HL-60 (cell line): ENCODE results near the gene GPR179.
"Not testable (repeated sequence)": the region's sequence is repeated elsewhere in the genome, so short reads cannot be mapped to it uniquely, and the experiment has no call there.

Experiments used
- DNase-seq, 2 experiments: peaks; one replicate each; pipeline ENCODE4 v3.0.0-alpha.2; 2010 to 2020; ENCODE audit warnings: low read depth in 1 of 2, low spot score in 1 of 2
- H3K27ac ChIP-seq: fragments of 250-450 bp; sonication (Bioruptor Pico); replicated peaks from 2 replicates; pipeline ENCODE4 v1.5.1; 2020; ENCODE audit warnings: mild to moderate bottlenecking, moderate library complexity
- H3K27me3 ChIP-seq: fragments of 250-450 bp; sonication (Bioruptor Pico); 2 replicates; pipeline ENCODE4 v1.5.1; 2021; ENCODE audit warnings: mild to moderate bottlenecking, moderate library complexity; ENCODE audit not compliant: insufficient read depth, poor library complexity, severe bottlenecking
- H3K4me3 ChIP-seq: replicated peaks from 2 replicates; pipeline ENCODE4 v1.5.1; 2011; ENCODE audit warnings: mild to moderate bottlenecking, control low read depth, low read length; ENCODE audit not compliant: insufficient read depth
- GABPA ChIP-seq: IDR thresholded peaks from 2 replicates; pipeline ENCODE4 v1.6.1; 2012; ENCODE audit warnings: low read depth
- POLR2AphosphoS5 ChIP-seq: IDR thresholded peaks from 2 replicates; pipeline ENCODE4 v1.6.1; 2012; ENCODE audit warnings: low read depth
- SPI1 ChIP-seq: IDR thresholded peaks from 2 replicates; pipeline ENCODE4 v1.6.1; 2012; ENCODE audit warnings: low read depth, mild to moderate bottlenecking, borderline replicate concordance
- TF ChIP-seq, protein P1 (sequence below): IDR thresholded peaks from 2 replicates; pipeline ENCODE4 v1.6.1; 2012; ENCODE audit warnings: low read depth; ENCODE audit not compliant: insufficient replicate concordance
- TF ChIP-seq, protein P2 (sequence below): IDR thresholded peaks from one replicate; pipeline ENCODE4 v1.5.1; 2011; ENCODE audit warnings: low read length, control low read depth, inconsistent platforms; ENCODE audit not compliant: insufficient read depth

GPR179 gene

DNA sequence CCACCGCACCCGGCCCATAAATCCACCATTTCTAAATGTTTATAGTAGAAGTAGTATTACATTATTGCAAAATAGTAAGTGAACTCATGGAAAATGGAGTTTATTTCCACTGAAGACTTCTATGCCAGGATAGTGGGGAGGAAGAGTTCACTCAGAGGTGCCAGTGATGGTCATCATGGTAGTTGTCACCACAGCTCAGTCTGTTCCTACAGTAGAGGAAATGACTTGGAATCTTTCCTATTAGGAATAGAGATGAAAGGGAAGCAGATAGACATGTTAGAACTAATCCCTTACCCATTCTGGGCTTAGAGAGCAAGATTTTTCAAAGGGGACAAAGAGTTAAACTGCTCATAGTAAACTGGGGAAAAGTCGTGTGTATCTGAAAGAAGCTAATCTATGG, 26.7 kb downstream of the GPR179 start:
- H3K27ac ChIP-seq = no peak overlapping the region
- no peak for DNase-seq
- H3K4me3 ChIP-seq = no peak overlapping the region
- no peak for TF ChIP-seq GABPA
- TF ChIP-seq, protein P1, sequence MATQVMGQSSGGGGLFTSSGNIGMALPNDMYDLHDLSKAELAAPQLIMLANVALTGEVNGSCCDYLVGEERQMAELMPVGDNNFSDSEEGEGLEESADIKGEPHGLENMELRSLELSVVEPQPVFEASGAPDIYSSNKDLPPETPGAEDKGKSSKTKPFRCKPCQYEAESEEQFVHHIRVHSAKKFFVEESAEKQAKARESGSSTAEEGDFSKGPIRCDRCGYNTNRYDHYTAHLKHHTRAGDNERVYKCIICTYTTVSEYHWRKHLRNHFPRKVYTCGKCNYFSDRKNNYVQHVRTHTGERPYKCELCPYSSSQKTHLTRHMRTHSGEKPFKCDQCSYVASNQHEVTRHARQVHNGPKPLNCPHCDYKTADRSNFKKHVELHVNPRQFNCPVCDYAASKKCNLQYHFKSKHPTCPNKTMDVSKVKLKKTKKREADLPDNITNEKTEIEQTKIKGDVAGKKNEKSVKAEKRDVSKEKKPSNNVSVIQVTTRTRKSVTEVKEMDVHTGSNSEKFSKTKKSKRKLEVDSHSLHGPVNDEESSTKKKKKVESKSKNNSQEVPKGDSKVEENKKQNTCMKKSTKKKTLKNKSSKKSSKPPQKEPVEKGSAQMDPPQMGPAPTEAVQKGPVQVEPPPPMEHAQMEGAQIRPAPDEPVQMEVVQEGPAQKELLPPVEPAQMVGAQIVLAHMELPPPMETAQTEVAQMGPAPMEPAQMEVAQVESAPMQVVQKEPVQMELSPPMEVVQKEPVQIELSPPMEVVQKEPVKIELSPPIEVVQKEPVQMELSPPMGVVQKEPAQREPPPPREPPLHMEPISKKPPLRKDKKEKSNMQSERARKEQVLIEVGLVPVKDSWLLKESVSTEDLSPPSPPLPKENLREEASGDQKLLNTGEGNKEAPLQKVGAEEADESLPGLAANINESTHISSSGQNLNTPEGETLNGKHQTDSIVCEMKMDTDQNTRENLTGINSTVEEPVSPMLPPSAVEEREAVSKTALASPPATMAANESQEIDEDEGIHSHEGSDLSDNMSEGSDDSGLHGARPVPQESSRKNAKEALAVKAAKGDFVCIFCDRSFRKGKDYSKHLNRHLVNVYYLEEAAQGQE = no peak
- H3K27me3 ChIP-seq = no peaks in the 10 kb centered on the region

DNA sequence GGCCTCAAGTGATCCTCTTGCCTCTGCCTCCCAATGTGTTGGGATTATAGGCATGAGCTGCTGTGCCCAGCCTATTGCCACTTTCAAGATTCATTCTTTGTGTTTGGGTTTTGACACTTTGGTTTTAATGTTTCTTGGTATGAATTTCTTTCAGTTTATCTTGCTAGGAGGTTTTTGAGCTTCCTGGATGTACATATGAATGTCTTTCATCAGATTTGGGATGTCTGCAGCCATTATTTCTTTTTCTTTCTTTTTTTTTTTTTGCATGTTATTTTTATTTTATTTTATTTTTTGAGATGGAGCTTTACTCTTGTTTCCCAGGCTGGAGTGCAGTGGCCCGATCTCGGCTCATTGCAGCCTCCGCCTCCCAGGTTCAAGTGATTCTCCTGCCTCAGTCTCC, 28.3 kb downstream of the GPR179 start:
- TF ChIP-seq GABPA (no peak), SPI1 (no peak), POLR2AphosphoS5 (no peak)
- TF ChIP-seq, protein P1 = no peak
- TF ChIP-seq, protein P2, sequence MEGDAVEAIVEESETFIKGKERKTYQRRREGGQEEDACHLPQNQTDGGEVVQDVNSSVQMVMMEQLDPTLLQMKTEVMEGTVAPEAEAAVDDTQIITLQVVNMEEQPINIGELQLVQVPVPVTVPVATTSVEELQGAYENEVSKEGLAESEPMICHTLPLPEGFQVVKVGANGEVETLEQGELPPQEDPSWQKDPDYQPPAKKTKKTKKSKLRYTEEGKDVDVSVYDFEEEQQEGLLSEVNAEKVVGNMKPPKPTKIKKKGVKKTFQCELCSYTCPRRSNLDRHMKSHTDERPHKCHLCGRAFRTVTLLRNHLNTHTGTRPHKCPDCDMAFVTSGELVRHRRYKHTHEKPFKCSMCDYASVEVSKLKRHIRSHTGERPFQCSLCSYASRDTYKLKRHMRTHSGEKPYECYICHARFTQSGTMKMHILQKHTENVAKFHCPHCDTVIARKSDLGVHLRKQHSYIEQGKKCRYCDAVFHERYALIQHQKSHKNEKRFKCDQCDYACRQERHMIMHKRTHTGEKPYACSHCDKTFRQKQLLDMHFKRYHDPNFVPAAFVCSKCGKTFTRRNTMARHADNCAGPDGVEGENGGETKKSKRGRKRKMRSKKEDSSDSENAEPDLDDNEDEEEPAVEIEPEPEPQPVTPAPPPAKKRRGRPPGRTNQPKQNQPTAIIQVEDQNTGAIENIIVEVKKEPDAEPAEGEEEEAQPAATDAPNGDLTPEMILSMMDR = no peak
- Histone ChIP-seq H3K27ac (no peak overlapping the region), H3K4me3 (no peak overlapping the region), H3K27me3 (no peaks in the 10 kb centered on the region)
- DNase-seq = no peak

DNA sequence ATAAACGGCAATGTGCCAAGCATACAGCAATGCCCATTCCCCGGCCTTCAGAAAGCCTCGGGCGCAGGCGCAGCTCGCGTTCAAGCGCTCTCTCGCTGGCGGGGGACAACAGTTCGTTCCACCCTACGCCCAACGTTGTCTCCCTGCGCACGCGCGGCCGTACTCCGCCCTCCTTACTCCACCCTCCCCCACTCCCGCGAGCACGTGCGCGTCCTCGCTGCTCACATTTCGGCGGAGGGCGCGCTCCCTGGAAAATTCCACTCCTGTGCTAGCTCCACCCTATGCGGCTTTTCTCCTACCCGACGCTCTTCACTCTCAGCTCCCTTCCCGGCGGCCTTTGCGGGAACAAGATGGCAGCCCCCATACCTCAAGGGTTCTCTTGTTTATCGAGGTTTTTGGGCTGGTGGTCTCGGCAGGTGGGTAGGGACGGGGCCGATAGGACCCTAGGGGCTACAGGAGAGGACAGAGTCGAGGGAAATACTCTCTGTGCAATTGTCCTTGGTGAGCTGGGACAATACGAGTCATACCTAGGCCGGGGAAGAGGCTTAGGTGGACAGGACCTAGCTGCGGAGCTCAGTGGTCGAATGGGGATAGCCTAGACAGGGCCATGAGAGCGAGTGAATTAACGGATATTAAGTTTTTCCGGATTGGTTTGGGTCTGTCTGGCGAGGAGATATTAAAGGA, 46.8 kb downstream of the GPR179 start, which contains the start of gene MRPL45:
Gene MRPL45, plus strand, starts transcription at position 335 of the 684 bp plus-strand sequence. Its CDS starts 16 bp downstream, at position 351.
- TF ChIP-seq POLR2AphosphoS5 = peak; percentile 56; the same call in 1 of the 2 replicates
- not testable (repeated sequence) for H3K27me3 ChIP-seq
- H3K27ac ChIP-seq = peak within 1 kb of the TSS; percentile 94
- DNase-seq = peak; percentile 95 to 98
- peak within 1 kb of the TSS; percentile 61 for H3K4me3 ChIP-seq

DNA sequence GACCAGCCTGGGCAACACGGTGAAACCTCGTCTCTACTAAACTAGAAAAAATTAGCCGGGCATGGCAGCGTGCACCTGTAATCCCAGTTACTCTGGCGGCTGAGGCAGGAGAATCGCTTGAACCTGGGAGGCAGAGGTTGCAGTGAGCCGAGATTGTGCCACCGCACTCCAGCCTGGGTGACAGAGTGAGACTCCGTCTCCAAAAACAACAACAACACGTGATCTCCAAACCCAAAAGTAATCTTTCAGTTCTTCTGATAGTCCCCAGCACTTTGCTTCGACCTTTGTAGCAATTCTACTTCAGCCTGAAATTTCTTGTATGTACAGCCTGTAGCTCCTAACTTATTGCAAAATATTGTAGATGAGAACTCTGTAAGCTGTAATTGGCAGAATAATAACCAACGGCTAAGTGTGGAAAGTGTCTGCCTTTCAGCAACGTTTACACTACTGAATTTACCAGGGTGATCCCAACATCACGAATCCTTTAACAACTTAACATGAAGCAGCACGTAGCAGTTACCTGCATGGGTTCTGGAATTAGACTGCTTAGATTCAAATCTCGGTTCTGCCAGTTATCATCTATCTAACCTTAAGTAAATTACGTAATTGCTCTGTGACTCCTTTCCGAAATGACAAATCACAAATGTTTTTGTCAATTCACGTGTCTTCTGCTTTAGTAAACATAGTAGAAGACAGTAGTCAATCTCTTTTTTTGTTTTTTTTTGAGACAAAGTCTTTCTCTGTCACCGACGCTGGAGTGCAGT, 48.0 kb downstream of the GPR179 start:
- DNase-seq, H3K27me3 ChIP-seq, H3K27ac ChIP-seq: not testable (repeated sequence)
- H3K4me3 ChIP-seq = peak overlapping the region; percentile 25; the same call in 1 of the 2 replicates

DNA sequence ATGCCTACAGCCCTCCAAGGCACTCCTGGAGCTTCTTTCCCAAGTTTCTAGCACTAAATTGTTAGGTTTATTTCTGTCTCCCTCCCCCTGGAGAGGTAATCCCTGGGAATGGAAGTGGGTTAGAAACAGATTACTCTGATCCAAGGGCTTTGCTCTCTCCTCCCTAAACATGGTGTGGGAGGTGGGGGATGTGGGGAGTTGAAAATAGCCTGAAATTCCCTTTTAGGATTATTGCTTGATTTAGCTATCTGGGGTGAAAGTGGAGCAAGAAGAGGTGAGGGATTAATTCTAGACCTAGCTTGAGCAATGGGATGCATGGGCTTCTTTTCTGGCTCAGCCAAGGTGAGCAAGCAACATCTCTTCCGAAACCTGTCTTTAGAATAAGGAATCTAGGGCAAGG, 54.0 kb downstream of the GPR179 start:
- not testable (repeated sequence) for H3K4me3 ChIP-seq, H3K27ac ChIP-seq, H3K27me3 ChIP-seq, DNase-seq

- H3K4me3 ChIP-seq, H3K27ac ChIP-seq: not testable (repeated sequence)
- DNase-seq = peak in 1 of 2 experiments; percentile 12
Measured at GRCh38 chr17:38288217-38288827, 55.4 kb downstream of the GPR179 start.

More at GRCh38 chr17:38288217-38288827, 55.4 kb downstream of the GPR179 start:
- H3K27me3 ChIP-seq = not testable (repeated sequence)
